Adrenal gland (tissue), 12 donors: ENCODE data around the gene PTH. TPM values are rescaled to one million over a fixed set of nuclear protein-coding genes. Genes with fewer than 3 reads are reported as not detected.

Experiments
- DNase-seq, 7 donors: peaks; one replicate each; pipeline ENCODE4 v3.0.0-alpha.2; 2019 to 2020
- H3K27ac ChIP-seq, 5 donors: fragments of 200-600 bp; sonication (generic) in 4 of 5; 1 replicate in 3 of 5; 2 replicates in 2 of 5; pipeline versions ENCODE4 v1.5.1 to v1.8.0; 2016 to 2020; ENCODE audit warnings: mild to moderate bottlenecking in 1 of 5
- H3K27me3 ChIP-seq: fragments of 200-600 bp; 2 replicates; pipeline ENCODE4 v1.8.0; 2021
- H3K36me3 ChIP-seq, 2 donors: fragments of 200-600 bp; replicated peaks in 1 of 2; 1 replicate in 1 of 2; 2 replicates in 1 of 2; pipeline versions ENCODE4 v1.5.1 to v1.8.0; 2018 to 2022
- H3K4me1 ChIP-seq, 2 donors: fragments of 200-600 bp; replicated peaks in 1 of 2; 1 replicate in 1 of 2; 2 replicates in 1 of 2; pipeline versions ENCODE4 v1.5.1 to v1.8.0; 2018 to 2021
- H3K4me3 ChIP-seq, 4 donors: fragments of 200-600 bp; sonication (generic) in 3 of 4; one replicate each; pipeline ENCODE4 v1.5.1; 2016 to 2018
- H3K9me3 ChIP-seq, 3 donors: fragments of 200-600 bp; sonication (generic) in 1 of 3; replicated peaks in 1 of 3; 1 replicate in 2 of 3; 2 replicates in 1 of 3; pipeline versions ENCODE4 v1.5.1 to v1.8.0; 2016 to 2021
- CTCF ChIP-seq, 6 experiments: fragments of 450-650 bp in 4 of 6; fragments of 200-600 bp in 2 of 6; sonication (generic) in 1 of 6; IDR thresholded peaks; 1 replicate in 5 of 6; 2 replicates in 1 of 6; pipeline versions ENCODE4 v1.5.1 to v1.8.0; 2016 to 2021; ENCODE audit warnings: antibody characterized with exemption in 6 of 6, mild to moderate bottlenecking in 2 of 6, moderate library complexity in 1 of 6
- POLR2A ChIP-seq, 2 donors: fragments of 450-650 bp; IDR thresholded peaks; one replicate each; pipeline ENCODE4 v1.6.1; 2017; ENCODE audit warnings: antibody characterized with exemption in 2 of 2, mild to moderate bottlenecking in 2 of 2, moderate library complexity in 1 of 2
- WGBS, 4 donors: extraction: QIAGEN DNeasy Blood & Tissue Kit in 2 of 4; methylation state at CpG; one replicate each; pipeline versions ENCODE4 v1.1.5 to v1.1.7; 2013 to 2017; 5-methylcytosine and 5-hydroxymethylcytosine counted together
- intact Hi-C, 2 donors: fragments of 100-400 bp; cut with DNase I; formaldehyde crosslinking; loops; one replicate each; pipeline versions ENCODE4 v1.14.1 to v1.15.0; 2022 to 2023
- polyA plus RNA-seq, 3 donors: library from polyadenylated mRNA; stranded (reverse); fragments of 200-250 nt in 2 of 3; fragments of 350-450 nt in 1 of 3; fragmentation: Illumina TruSeq in 1 of 3; extraction: RNeasy Lipid Tissue Mini Kit (QIAGEN cat#74804) in 1 of 3; gene quantifications; one replicate each; pipeline ENCODE4 v1.2.3, GENCODE V29; 2013 to 2014
- total RNA-seq, 9 donors: library from RNA; depleted of rRNA in 4 of 9; stranded (reverse); fragments of >200 nt in 4 of 9; fragments of 120-200 nt in 1 of 9; fragmentation: NEBNext Ultra II Directional in 1 of 9; extraction: Animal tissue kit (Norgen Biotek cat#: 25700) in 1 of 9; gene quantifications; one replicate each; pipeline versions ENCODE4 v1.1.0 to v1.2.4, GENCODE V29; 2013 to 2023
- donor health status: healthy with polysubstance abuse.
- donor health status: Bipolar disorder and iron deficiency.
- donor health status: DM: yes; HTN: yes; CAD: no.
- donor health status: DM: no; HTN: no; CAD: no.
- donor health status: DM: no; HTN: no; CAD: no.
- donor health status: DM: yes; HTN: yes; CAD: no.

Gene PTH
- total and polyA plus RNA-seq, 12 donors = not detected

DNA sequence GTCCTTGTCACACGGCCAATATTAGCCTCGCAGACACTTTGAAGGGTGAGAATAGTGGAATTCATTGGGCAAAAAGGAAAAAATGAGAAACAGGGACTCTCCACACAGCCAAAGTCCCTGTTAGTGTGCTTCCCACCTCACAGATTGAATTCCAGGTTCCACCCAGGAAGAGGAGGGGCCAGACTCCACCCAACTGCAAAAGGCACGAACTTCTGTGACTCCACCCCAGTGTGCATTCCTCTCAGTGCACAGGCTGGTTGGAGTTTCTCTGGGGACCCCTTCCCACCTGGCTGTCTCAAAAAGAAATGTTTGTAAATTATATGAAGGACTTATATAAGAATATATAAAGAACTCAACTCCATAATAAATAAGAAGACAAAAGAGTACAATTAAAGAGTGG is 20.7 kb downstream of the PTH start:
- Histone ChIP-seq H3K27ac (no peak overlapping the region), H3K4me3 (no peak overlapping the region), H3K4me1 (no peaks in the 10 kb centered on the region), H3K9me3 (no peaks in the 10 kb centered on the region), H3K36me3 (no peaks in the 10 kb centered on the region), H3K27me3 (no peaks in the 10 kb centered on the region)
- intact Hi-C loops = no loop called here
- 67 to 80% (median 75%) methylated on average over 3 of the region's 3 CpGs for WGBS, 4 donors
- TF ChIP-seq POLR2A (IDR thresholded peaks at IDR 0.05) = no peak
- TF ChIP-seq CTCF (IDR thresholded peaks at IDR 0.05) = no peak
- DNase-seq = no peak

- no peaks in the 10 kb centered on the region for H3K9me3 ChIP-seq
- intact Hi-C loops = loop anchor here in 1 of 2 donors (5.0 kb wide), 1 partner anchor 506 kb away; no protein-coding TSS in a partner anchor
- no peak overlapping the region for H3K4me3 ChIP-seq
- TF ChIP-seq CTCF (IDR thresholded peaks at IDR 0.05) = no peak
- TF ChIP-seq POLR2A (IDR thresholded peaks at IDR 0.05) = no peak
- WGBS, 4 donors = 63 to 78% (median 77%) methylated on average over 3 of the region's 3 CpGs
- DNase-seq = no peak
- H3K27me3 ChIP-seq = no peaks in the 10 kb centered on the region
- H3K27ac ChIP-seq = no peak overlapping the region
- H3K36me3 ChIP-seq = no peaks in the 10 kb centered on the region
- H3K4me1 ChIP-seq = no peaks in the 10 kb centered on the region
Observed at GRCh38 chr11:13473013-13473722, 22.6 kb downstream of the PTH start.

DNA sequence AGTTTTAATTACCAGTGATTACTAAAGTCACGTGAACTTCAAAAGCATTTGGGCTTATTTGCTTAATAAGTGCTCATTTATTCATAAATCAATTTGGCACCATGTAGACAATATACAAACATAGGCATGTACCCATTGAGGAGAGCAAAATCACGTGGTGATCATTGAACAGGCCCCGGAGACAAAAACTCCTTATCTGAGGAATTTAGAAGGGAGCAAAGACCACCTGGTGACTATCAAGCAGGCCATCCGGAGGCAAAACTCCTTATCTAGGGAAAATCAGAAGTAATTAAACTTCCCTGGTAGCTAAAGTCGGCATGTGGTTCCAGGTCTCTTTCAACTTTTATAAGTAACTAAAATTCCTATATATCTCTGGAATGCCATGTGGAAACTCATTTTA is 27.0 kb downstream of the PTH start:
- intact Hi-C loops = loop anchor here in 1 of 2 donors (10.0 kb wide), 1 partner anchor 114 kb away; no protein-coding TSS in a partner anchor
- no peak overlapping the region for H3K4me3 ChIP-seq
- 63 to 68% (median 65%) methylated on average over 5 of the region's 5 CpGs for WGBS, 4 donors
- no peak for DNase-seq
- no peaks in the 10 kb centered on the region for H3K9me3 ChIP-seq
- H3K27me3 ChIP-seq = no peaks in the 10 kb centered on the region
- H3K36me3 ChIP-seq = no peaks in the 10 kb centered on the region
- H3K4me1 ChIP-seq = peaks cover 2 to 5% of the 10 kb centered on the region in 2 donors
- H3K27ac ChIP-seq = no peak overlapping the region
- TF ChIP-seq POLR2A (IDR thresholded peaks at IDR 0.05) = no peak
- no peak for TF ChIP-seq CTCF (IDR thresholded peaks at IDR 0.05)

GRCh38 chr11:13465909-13466371 is 29.9 kb downstream of the PTH start:
- intact Hi-C loops = loop anchor here in 1 of 2 donors (10.0 kb wide), 1 partner anchor 111 kb away; no protein-coding TSS in a partner anchor
- no peaks in the 10 kb centered on the region for H3K9me3 ChIP-seq
- H3K27me3 ChIP-seq = no peaks in the 10 kb centered on the region
- H3K4me3 ChIP-seq = no peak overlapping the region
- H3K4me1 ChIP-seq = peaks cover 8 to 21% of the 10 kb centered on the region in 2 donors
- TF ChIP-seq CTCF (IDR thresholded peaks at IDR 0.05) (peak; percentile 27 to 62 (median 48)), POLR2A (IDR thresholded peaks at IDR 0.05) (no peak)
- H3K36me3 ChIP-seq = no peaks in the 10 kb centered on the region
- no peak overlapping the region for H3K27ac ChIP-seq
- peak in 2 of 7 donors; percentile 12 to 23 for DNase-seq
- 3 to 6% (median 5%) methylated on average over 6 of the region's 6 CpGs for WGBS, 4 donors
